ENCODE results near the gene CDH4. TPM values are rescaled to one million over a fixed set of nuclear protein-coding genes. Genes with fewer than 3 reads are reported as not detected.

CDH4 gene
- total RNA-seq, 2 experiments from 2014 or later: 0.10 to 0.21 TPM

DNA sequence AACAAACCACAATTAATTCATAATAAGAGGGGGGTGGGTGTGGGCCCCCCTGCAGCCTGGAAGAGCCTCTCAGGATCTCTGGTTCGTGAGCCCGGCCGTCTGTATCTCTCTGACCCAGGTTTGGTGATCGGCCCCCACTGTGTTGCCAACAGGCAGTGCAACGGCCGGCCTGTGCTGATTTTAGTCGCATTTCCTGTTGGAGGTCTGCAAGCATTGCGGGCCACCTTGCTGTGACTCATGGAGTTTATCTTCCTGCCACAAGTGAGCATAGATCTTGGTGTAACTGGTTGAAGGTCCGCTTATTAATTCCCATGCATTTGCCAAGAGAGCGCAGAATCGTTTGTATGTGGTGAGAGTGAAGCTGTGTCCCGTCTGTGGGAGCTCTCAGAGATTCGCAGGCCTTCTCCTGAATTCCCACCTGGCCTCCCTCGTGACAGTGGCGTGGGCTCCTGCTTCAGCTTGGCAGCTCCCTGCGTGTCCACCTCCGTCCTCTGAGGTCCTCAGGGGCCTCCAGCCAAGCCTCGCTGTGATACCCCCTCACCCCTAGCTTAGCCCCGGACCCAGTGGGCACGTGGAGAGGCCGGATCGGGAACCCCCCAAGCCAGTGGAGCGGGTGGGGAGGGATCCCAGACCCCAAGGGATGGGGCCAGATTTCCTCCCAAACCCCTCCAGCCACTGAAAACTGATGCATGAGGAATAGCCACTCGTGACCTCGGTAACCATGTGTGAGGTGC is 269.8 kb downstream of the CDH4 start:
- H3K9me3 Mint-ChIP-seq: no peaks in the 10 kb centered on the region
- CTCF ChIA-PET: no interaction called here
- no peaks in the 10 kb centered on the region for H3K4me1 Mint-ChIP-seq (ENCODE audit: low read depth)
- no peaks in the 10 kb centered on the region for H3K27me3 Mint-ChIP-seq
- POLR2A ChIA-PET: no interaction called here
- H3K27ac Mint-ChIP-seq: no peak overlapping the region
- H3K4me3 Mint-ChIP-seq: no peak overlapping the region
- intact Hi-C loops (cut with micrococcal nuclease): no loop called here
- DNase-seq: no peak
- no peaks in the 10 kb centered on the region for H3K36me3 Mint-ChIP-seq

DNA sequence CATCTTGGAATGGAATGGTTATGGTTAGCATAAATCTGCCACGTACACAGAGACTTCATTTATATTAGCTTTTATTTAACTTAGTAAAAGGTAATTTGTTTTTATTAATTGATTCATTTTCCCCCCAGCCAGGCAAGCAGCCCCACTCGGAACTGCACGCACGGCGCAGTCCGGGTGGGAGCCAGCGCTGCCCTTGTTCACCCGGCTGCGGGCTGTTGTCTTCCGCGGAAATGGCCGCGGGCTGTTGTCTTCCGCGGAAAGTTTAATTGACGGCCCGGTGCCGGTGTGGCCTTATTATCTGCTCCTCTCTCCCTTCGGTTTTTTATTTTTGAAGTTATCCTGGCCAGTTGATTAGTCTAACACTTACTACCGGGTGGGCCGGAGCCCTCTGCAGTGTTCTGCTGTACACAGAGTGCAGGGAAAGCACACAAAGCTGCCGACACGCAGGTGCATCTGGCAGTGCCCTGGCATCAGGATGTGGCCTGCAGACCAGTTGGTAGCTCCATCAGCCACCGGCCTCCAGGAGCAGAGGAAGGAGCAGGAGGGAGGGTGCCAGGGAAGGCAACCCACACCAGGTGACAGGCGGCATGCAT is 270.5 kb downstream of the CDH4 start:
- CTCF ChIA-PET: no interaction called here
- POLR2A ChIA-PET: no interaction called here
- no peak for DNase-seq
- no peak overlapping the region for H3K27ac Mint-ChIP-seq
- intact Hi-C loops (cut with micrococcal nuclease): no loop called here
- H3K27me3 Mint-ChIP-seq: no peaks in the 10 kb centered on the region
- H3K9me3 Mint-ChIP-seq: no peaks in the 10 kb centered on the region
- no peaks in the 10 kb centered on the region for H3K36me3 Mint-ChIP-seq
- H3K4me3 Mint-ChIP-seq: no peak overlapping the region
- H3K4me1 Mint-ChIP-seq (ENCODE audit: low read depth): no peaks in the 10 kb centered on the region

- Mint-ChIP-seq H3K9me3 (no peaks in the 10 kb centered on the region), H3K4me1 (ENCODE audit: low read depth) (no peaks in the 10 kb centered on the region), H3K4me3 (no peak overlapping the region), H3K36me3 (no peaks in the 10 kb centered on the region), H3K27me3 (no peaks in the 10 kb centered on the region), H3K27ac (no peak overlapping the region)
- POLR2A ChIA-PET: no interaction called here
- intact Hi-C loops (cut with micrococcal nuclease): no loop called here
- DNase-seq: no peak
- CTCF ChIA-PET: no interaction called here
These were observed 271.1 kb downstream of the CDH4 start for GRCh38 chr20:61523145-61523544.

DNA sequence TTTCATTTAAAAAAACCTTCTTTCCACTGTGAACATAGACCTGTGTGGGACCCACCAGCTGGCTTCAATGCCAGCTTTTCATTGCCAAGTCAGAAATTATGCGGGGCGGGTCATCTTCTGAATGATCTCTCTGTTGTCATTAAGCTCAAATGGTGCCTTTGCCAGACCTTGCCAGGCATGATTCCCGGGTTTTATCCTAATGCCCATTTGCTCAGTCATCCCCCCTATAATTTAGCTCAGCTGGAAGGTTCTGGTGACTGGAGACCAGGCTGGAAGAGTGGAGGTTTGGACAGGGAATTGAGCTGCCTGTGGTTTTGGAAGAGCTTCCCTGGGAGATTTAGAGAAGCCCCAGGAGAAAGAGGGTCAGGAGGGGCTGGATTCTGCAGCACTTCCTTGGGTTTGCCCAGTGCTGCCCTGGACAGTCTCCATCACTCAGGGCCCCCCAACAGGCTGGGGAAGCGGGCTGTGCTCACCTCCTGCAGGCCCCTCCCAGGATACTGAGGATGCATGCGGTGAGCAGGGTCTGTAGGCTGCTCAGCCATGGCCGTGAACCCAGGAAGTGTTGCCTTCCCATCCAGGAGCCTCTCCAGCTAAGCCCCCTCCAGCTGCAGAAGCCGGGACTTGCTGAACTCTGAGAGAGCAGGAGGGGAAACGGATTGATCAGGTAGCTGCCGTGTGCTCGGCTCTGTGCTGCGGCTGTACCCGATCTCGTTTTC is 273.0 kb downstream of the CDH4 start:
- H3K27me3 Mint-ChIP-seq: no peaks in the 10 kb centered on the region
- POLR2A ChIA-PET: no interaction called here
- H3K27ac Mint-ChIP-seq: no peak overlapping the region
- no peak overlapping the region for H3K4me3 Mint-ChIP-seq
- no peaks in the 10 kb centered on the region for H3K9me3 Mint-ChIP-seq
- no peaks in the 10 kb centered on the region for H3K4me1 Mint-ChIP-seq (ENCODE audit: low read depth)
- no peaks in the 10 kb centered on the region for H3K36me3 Mint-ChIP-seq
- CTCF ChIA-PET: no interaction called here
- no peak for DNase-seq
- intact Hi-C loops (cut with micrococcal nuclease): no loop called here

GRCh38 chr20:61525781-61526431 is 273.8 kb downstream of the CDH4 start:
- Mint-ChIP-seq H3K27ac (no peak overlapping the region), H3K4me1 (ENCODE audit: low read depth) (no peaks in the 10 kb centered on the region), H3K36me3 (no peaks in the 10 kb centered on the region), H3K27me3 (no peaks in the 10 kb centered on the region), H3K4me3 (no peak overlapping the region), H3K9me3 (no peaks in the 10 kb centered on the region)
- POLR2A ChIA-PET: no interaction called here
- intact Hi-C loops (cut with micrococcal nuclease): no loop called here
- CTCF ChIA-PET: no interaction called here
- DNase-seq: no peak

DNA sequence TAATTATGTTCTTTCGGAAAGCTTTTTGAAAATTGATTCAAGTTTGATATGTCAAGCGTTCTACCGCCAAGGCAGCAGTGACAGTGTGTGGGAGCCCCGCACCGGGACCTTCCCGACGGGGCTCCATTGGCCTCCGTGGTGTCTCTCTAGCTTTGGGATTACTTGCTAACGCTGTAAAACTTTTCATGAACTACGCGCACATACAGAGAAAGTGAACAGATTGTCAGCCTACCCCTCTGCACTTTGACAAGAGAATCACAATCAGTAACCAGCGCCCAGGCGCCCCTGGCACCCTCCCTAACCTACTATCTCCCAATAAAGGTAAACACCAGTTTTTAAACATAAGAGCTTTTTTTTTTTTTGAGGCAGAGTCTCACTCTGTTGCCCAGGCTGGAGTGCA is 274.8 kb downstream of the CDH4 start:
- ChIA-PET POLR2A (no interaction called here), CTCF (no interaction called here)
- DNase-seq: no peak
- no peak overlapping the region for H3K4me3 Mint-ChIP-seq
- no peaks in the 10 kb centered on the region for H3K9me3 Mint-ChIP-seq
- no peaks in the 10 kb centered on the region for H3K36me3 Mint-ChIP-seq
- H3K4me1 Mint-ChIP-seq (ENCODE audit: low read depth): no peaks in the 10 kb centered on the region
- H3K27ac Mint-ChIP-seq: no peak overlapping the region
- intact Hi-C loops (cut with micrococcal nuclease): no loop called here
- H3K27me3 Mint-ChIP-seq: no peaks in the 10 kb centered on the region

DNA sequence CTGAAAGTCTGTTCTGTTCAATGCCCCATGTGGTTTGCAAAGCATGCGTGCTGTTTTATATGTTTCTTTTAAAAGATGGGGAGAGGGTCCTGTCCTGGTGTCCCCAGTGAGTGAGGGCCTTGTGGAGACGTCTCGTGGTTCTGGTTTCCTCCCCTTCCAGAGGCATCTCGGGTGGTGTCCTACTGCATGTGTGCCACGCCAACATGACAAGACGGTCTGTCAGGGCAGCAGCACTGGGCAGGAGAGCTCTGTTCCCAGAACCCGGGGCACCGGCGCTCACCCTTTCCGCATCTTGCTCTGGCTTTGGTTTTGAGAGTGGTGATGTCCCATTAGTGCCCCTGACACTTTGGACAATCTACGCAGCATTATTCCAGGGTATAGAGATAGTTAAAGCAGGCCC is 275.6 kb downstream of the CDH4 start:
- Mint-ChIP-seq H3K4me1 (ENCODE audit: low read depth) (no peaks in the 10 kb centered on the region), H3K27ac (no peak overlapping the region), H3K27me3 (no peaks in the 10 kb centered on the region), H3K4me3 (no peak overlapping the region), H3K36me3 (no peaks in the 10 kb centered on the region), H3K9me3 (no peaks in the 10 kb centered on the region)
- POLR2A ChIA-PET: no interaction called here
- no peak for DNase-seq
- intact Hi-C loops (cut with micrococcal nuclease): no loop called here
- CTCF ChIA-PET: no interaction called here

DNA sequence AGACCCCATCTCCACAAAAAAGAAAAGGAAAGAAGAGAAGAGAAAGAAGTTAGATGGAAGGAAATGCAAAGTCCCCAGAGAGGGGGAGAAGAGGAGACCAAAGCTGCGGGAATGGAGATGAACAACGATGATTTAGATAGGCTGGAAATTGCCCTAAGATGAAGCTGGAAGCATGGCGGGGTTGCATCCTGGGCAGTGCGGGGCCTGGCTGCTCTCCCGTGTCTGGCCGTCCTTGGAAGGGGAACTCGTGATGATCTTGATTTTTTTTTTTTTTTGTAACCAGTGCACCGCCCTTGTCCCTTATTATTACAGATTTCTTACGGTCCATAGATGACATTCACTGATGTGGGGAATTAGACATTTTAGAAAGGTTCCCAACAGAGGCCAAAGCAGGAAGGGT is 276.5 kb downstream of the CDH4 start:
- DNase-seq: no peak
- ChIA-PET POLR2A (no interaction called here), CTCF (no interaction called here)
- no peaks in the 10 kb centered on the region for H3K36me3 Mint-ChIP-seq
- H3K27ac Mint-ChIP-seq: no peak overlapping the region
- H3K27me3 Mint-ChIP-seq: no peaks in the 10 kb centered on the region
- no peaks in the 10 kb centered on the region for H3K9me3 Mint-ChIP-seq
- no peak overlapping the region for H3K4me3 Mint-ChIP-seq
- H3K4me1 Mint-ChIP-seq (ENCODE audit: low read depth): no peaks in the 10 kb centered on the region
- intact Hi-C loops (cut with micrococcal nuclease): no loop called here

GRCh38 chr20:61529354-61529753 is 277.3 kb downstream of the CDH4 start:
- no peaks in the 10 kb centered on the region for H3K36me3 Mint-ChIP-seq
- intact Hi-C loops (cut with micrococcal nuclease): no loop called here
- H3K4me3 Mint-ChIP-seq: no peak overlapping the region
- no peaks in the 10 kb centered on the region for H3K9me3 Mint-ChIP-seq
- H3K4me1 Mint-ChIP-seq (ENCODE audit: low read depth): no peaks in the 10 kb centered on the region
- H3K27ac Mint-ChIP-seq: no peak overlapping the region
- CTCF ChIA-PET: no interaction called here
- POLR2A ChIA-PET: no interaction called here
- no peaks in the 10 kb centered on the region for H3K27me3 Mint-ChIP-seq
- DNase-seq: no peak

DNA sequence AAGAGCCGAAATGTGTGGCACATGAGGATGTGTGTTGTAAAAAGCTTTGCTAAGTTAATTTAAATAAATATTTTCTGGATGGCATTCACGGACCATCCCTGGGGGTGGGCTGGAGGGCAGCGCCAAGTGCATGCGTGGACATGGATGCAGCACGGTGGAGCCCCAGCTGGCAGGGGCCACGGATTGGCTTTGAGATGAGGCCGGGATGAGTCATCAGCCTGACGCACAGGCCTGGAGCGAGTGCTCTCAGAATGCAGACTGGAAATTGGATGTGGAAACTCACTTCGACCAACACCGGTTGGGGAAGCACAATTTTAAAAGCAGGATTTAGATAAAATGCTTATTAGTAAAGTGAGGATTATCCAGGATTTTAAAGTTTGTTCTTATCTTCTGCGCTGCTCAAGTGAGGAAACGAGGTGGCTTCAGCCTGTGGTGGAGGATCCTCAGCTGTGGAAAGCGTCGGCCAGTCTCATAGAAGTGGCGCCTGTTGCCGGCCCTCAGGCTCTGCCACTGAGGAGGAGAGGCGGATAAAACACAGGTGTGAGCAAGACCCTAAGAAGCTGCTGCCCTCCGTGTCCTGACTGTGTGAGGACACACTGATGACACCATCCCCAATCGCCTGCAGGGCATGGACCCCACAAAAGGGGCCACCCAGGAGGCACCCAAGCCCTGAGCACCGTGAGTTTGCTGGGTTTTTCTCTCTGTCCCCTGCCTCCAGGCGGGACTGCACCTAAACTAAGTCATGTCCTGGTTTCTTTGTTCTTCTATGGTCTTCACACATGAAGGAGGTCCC is 279.7 kb downstream of the CDH4 start:
- CTCF ChIA-PET: no interaction called here
- no peaks in the 10 kb centered on the region for H3K4me1 Mint-ChIP-seq (ENCODE audit: low read depth)
- H3K36me3 Mint-ChIP-seq: no peaks in the 10 kb centered on the region

GRCh38 chr20:61532736-61533135 is 280.7 kb downstream of the CDH4 start:
- Mint-ChIP-seq H3K9me3 (no peaks in the 10 kb centered on the region), H3K4me1 (ENCODE audit: low read depth) (no peaks in the 10 kb centered on the region), H3K4me3 (no peak overlapping the region), H3K36me3 (no peaks in the 10 kb centered on the region), H3K27ac (no peak overlapping the region), H3K27me3 (no peaks in the 10 kb centered on the region)
- POLR2A ChIA-PET: no interaction called here
- intact Hi-C loops (cut with micrococcal nuclease): no loop called here
- CTCF ChIA-PET: no interaction called here
- no peak for DNase-seq

More for the DNA sequence above, 279.7 kb downstream of the CDH4 start:
- Mint-ChIP-seq H3K27me3 (no peaks in the 10 kb centered on the region), H3K9me3 (no peaks in the 10 kb centered on the region), H3K27ac (no peak overlapping the region), H3K4me3 (no peak overlapping the region)
- POLR2A ChIA-PET: no interaction called here
- DNase-seq: no peak
- intact Hi-C loops (cut with micrococcal nuclease): no loop called here

GRCh38 chr20:61533231-61533631 is 281.2 kb downstream of the CDH4 start:
- H3K4me3 Mint-ChIP-seq: no peak overlapping the region
- CTCF ChIA-PET: no interaction called here

More at GRCh38 chr20:61533231-61533631, 281.2 kb downstream of the CDH4 start:
- Mint-ChIP-seq H3K9me3 (no peaks in the 10 kb centered on the region), H3K4me1 (ENCODE audit: low read depth) (no peaks in the 10 kb centered on the region), H3K27ac (no peak overlapping the region), H3K36me3 (no peaks in the 10 kb centered on the region), H3K27me3 (no peaks in the 10 kb centered on the region)
- DNase-seq: no peak
- intact Hi-C loops (cut with micrococcal nuclease): no loop called here
- POLR2A ChIA-PET: no interaction called here
